ENCODE data around the gene DNASE2B. TPM values are rescaled to one million over a fixed set of nuclear protein-coding genes. Genes with fewer than 3 reads are reported as not detected.

Gene DNASE2B
- total and polyA plus RNA-seq, 2 donors (not counting 3 experiments of a cell fraction or from before 2014, with no cell fraction given) = not detected

GRCh38 chr1:84403347-84403746, 5.1 kb downstream of the DNASE2B start:
- Histone ChIP-seq H3K4me3 (replicated peaks in 1 of 3; ENCODE audit: insufficient read depth in 1 of 3, low read depth in 1 of 3, low read length in 3 of 3) (no peak overlapping the region), H3K9me1 (replicated peaks; ENCODE audit: control insufficient read depth, extremely low read depth, insufficient read depth, low read length) (no peaks in the 10 kb centered on the region), H2AFZ (ENCODE audit: low read depth, low read length) (no peak overlapping the region), H3K4me2 (ENCODE audit: insufficient read depth, low read length) (no peak overlapping the region), H3K9ac (replicated peaks; ENCODE audit: extremely low read depth, insufficient read depth, low read length) (no peak overlapping the region), H3K4me1 (ENCODE audit: control insufficient read depth, extremely low read depth, insufficient read depth, low read length) (peaks cover 15% of the 10 kb centered on the region), H4K20me1 (replicated peaks; ENCODE audit: control insufficient read depth, extremely low read depth, insufficient read depth, low read length) (no peaks in the 10 kb centered on the region), H3K36me3 (ENCODE audit: control insufficient read depth in 2 of 2, extremely low read depth in 1 of 2, insufficient read depth in 2 of 2, low read length in 2 of 2) (no peaks in the 10 kb centered on the region), H3K27ac (ENCODE audit: insufficient read depth, low read depth, low read length) (no peak overlapping the region), H3K9me3 (replicated peaks; ENCODE audit: control insufficient read depth, insufficient read depth, low read length) (no peaks in the 10 kb centered on the region), H3K27me3 (ENCODE audit: control insufficient read depth in 2 of 2, insufficient read depth in 2 of 2, low read length in 2 of 2) (no peaks in the 10 kb centered on the region), H3K79me2 (ENCODE audit: control insufficient read depth, insufficient read depth, low read length) (no peaks in the 10 kb centered on the region)
- CTCF ChIA-PET = no interaction called here
- no peak for TF ChIP-seq MYC (IDR thresholded peaks at IDR 0.05; ENCODE audit: low read depth, low read length)
- no peak for TF ChIP-seq CTCF (IDR thresholded peaks at IDR 0.05; ENCODE audit: extremely low read depth in 1 of 2, insufficient read depth in 1 of 2, low read depth in 1 of 2, low read length in 2 of 2)
- no peak for TF ChIP-seq POLR2AphosphoS5 (IDR thresholded peaks at IDR 0.05; ENCODE audit: insufficient read depth, low read depth, low read length)
- no peak for TF ChIP-seq GATA2 (IDR thresholded peaks at IDR 0.05; ENCODE audit: insufficient read depth, insufficient read length, low read depth, low read length)
- no peak for TF ChIP-seq JUN (IDR thresholded peaks at IDR 0.05; ENCODE audit: borderline replicate concordance, insufficient read depth, insufficient read length, low read depth)
- TF ChIP-seq POLR2A (IDR thresholded peaks at IDR 0.05; ENCODE audit: low read depth, low read length) = no peak
- TF ChIP-seq EZH2 (IDR thresholded peaks at IDR 0.05; ENCODE audit: borderline replicate concordance, low read depth, low read length, severe bottlenecking) = no peak
- TF ChIP-seq, protein P1, sequence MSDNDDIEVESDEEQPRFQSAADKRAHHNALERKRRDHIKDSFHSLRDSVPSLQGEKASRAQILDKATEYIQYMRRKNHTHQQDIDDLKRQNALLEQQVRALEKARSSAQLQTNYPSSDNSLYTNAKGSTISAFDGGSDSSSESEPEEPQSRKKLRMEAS (IDR thresholded peaks at IDR 0.05; ENCODE audit: insufficient read depth, insufficient read length) = no peak
- TF ChIP-seq FOS (IDR thresholded peaks at IDR 0.05; ENCODE audit: borderline replicate concordance, insufficient read depth, low read length) = no peak
- FAIRE-seq (no peak), DNase-seq (ENCODE audit: low read depth, low spot score) (no peak)
- intact Hi-C loops (cut with micrococcal nuclease) (no loop called here), dilution Hi-C loops (cut with MboI; ENCODE audit: extremely low pct_ligation_motif_present, low sequenced_read_pairs) (no loop called here)
- POLR2A ChIA-PET = no interaction called here
- no TSS peak for BruUV-seq (replicated peaks)
